Natural killer cell (primary cell): ENCODE measurements around the gene SEPTIN10. TPM values are rescaled to one million over a fixed set of nuclear protein-coding genes. Genes with fewer than 3 reads are reported as not detected.

Experiments
- ATAC-seq, 3 donors: fragments of 150-1000 bp in 2 of 3; fragments of 200-7000 bp in 1 of 3; cut with Tn5 transposase; 1 replicate in 1 of 3; 2 replicates in 2 of 3; pipeline ENCODE4 v1.10.0; 2021; ENCODE audit warnings: mild to moderate bottlenecking in 2 of 3, moderate library complexity in 2 of 3
- DNase-seq, 2 donors: peaks; one replicate each; pipeline versions ENCODE4 v3.0.0 to v3.0.0-alpha.2; 2013 to 2021; ENCODE audit warnings: mixed read lengths in 1 of 2
- H3K27ac ChIP-seq: one replicate; pipeline ENCODE4 v1.5.1; 2013; ENCODE audit warnings: mild to moderate bottlenecking, low read length
- H3K27me3 ChIP-seq: one replicate; pipeline ENCODE4 v1.6.1; 2013; ENCODE audit warnings: low read length; ENCODE audit not compliant: control insufficient read depth, insufficient read depth
- H3K36me3 ChIP-seq: one replicate; pipeline ENCODE4 v1.6.1; 2013; ENCODE audit warnings: low read length; ENCODE audit not compliant: control insufficient read depth, insufficient read depth
- H3K4me1 ChIP-seq: one replicate; pipeline ENCODE4 v1.6.1; 2013; ENCODE audit warnings: low read length; ENCODE audit not compliant: control insufficient read depth, insufficient read depth
- H3K4me3 ChIP-seq: one replicate; pipeline ENCODE4 v1.5.1; 2013; ENCODE audit warnings: low read length
- H3K9me3 ChIP-seq: one replicate; pipeline ENCODE4 v1.6.1; 2013; ENCODE audit warnings: low read length; ENCODE audit not compliant: control insufficient read depth, insufficient read depth
- H3K27ac Mint-ChIP-seq, 2 donors: one replicate each; pipeline ENCODE4 v1.8.0; 2022; ENCODE audit warnings: mild to moderate bottlenecking in 2 of 2, mixed read lengths in 2 of 2, moderate library complexity in 1 of 2
- H3K27me3 Mint-ChIP-seq, 2 donors: one replicate each; pipeline ENCODE4 v1.8.0; 2022; ENCODE audit warnings: low read depth in 2 of 2, mixed read lengths in 2 of 2
- H3K36me3 Mint-ChIP-seq: one replicate; pipeline ENCODE4 v1.8.0; 2022; ENCODE audit warnings: mixed read lengths
- H3K4me1 Mint-ChIP-seq, 2 donors: one replicate each; pipeline ENCODE4 v1.8.0; 2022; ENCODE audit warnings: mixed read lengths in 2 of 2
- H3K4me3 Mint-ChIP-seq: one replicate; pipeline ENCODE4 v1.8.0; 2022; ENCODE audit warnings: mild to moderate bottlenecking, moderate library complexity, mixed read lengths
- H3K9me3 Mint-ChIP-seq, 2 donors: one replicate each; pipeline ENCODE4 v1.8.0; 2022; ENCODE audit warnings: mixed read lengths in 2 of 2
- CTCF ChIP-seq: fragments of 200-600 bp; IDR thresholded peaks from one replicate; pipeline ENCODE4 v1.8.0; 2022; ENCODE audit warnings: antibody characterized with exemption
- WGBS: methylation state at CpG from one replicate; pipeline ENCODE4 v1.1.7; 2013; ENCODE audit warnings: missing lambda C conversion rate; ENCODE audit not compliant: insufficient coverage; 5-methylcytosine and 5-hydroxymethylcytosine counted together
- intact Hi-C: fragments of 100-400 bp; cut with micrococcal nuclease; formaldehyde crosslinking; loops from one replicate; pipeline ENCODE4 v1.14.2; 2022
- total RNA-seq, 4 donors: library from RNA; stranded (reverse); fragments of 120-200 nt in 1 of 4; gene quantifications; one replicate each; pipeline versions ENCODE4 v1.2.3 to v1.2.4, GENCODE V29; 2013 to 2022

Gene SEPTIN10
- total RNA-seq, 3 donors from 2014 or later (not counting 1 experiment from before 2014, with no cell fraction given), result 0.25 to 2.6 (median 0.33) TPM

DNA sequence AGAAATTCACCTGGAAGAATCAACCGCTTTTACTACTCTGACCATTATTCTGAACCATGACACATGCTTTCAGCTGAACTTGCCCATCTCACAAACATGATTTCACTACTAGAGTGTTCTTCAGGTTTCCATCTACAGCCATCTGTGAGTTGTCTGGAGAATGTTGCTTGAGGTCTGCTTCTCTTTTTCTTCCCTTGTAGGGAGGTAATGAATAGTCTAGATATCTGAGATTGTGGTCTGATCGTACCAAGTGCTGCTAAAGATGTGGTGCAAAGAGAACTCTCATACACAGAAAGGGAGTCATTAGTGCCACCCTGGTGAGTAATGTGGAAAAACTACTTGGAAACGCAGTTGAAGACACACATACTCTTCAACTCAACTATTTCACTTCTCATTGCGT, 10.6 kb upstream of the SEPTIN10 start:
- DNase-seq (no peak), ATAC-seq (no peak)
- TF ChIP-seq CTCF, result no peak
- intact Hi-C loops, result no loop called here
- Histone ChIP-seq H3K27me3 (peaks cover under 1% of the 10 kb centered on the region), H3K4me1 (no peaks in the 10 kb centered on the region), H3K9me3 (no peaks in the 10 kb centered on the region), H3K36me3 (no peaks in the 10 kb centered on the region), H3K27ac (no peak overlapping the region), H3K4me3 (no peak overlapping the region)
- peaks cover 16 to 19% of the 10 kb centered on the region in 2 donors for H3K27me3 Mint-ChIP-seq
- H3K36me3 Mint-ChIP-seq, result no peaks in the 10 kb centered on the region
- no peaks in the 10 kb centered on the region for H3K4me1 Mint-ChIP-seq
- WGBS, result 98% methylated on average over 3 of the region's 4 CpGs
- H3K27ac Mint-ChIP-seq, result no peak overlapping the region
- no peaks in the 10 kb centered on the region for H3K9me3 Mint-ChIP-seq
- H3K4me3 Mint-ChIP-seq, result no peak overlapping the region

- ATAC-seq (no peak), DNase-seq (no peak)
- Mint-ChIP-seq H3K36me3 (no peaks in the 10 kb centered on the region), H3K27me3 (peaks cover 19 to 20% of the 10 kb centered on the region in 2 donors), H3K27ac (no peak overlapping the region), H3K4me3 (no peak overlapping the region), H3K9me3 (no peaks in the 10 kb centered on the region), H3K4me1 (no peaks in the 10 kb centered on the region)
- 87% methylated on average over 4 of the region's 4 CpGs for WGBS
- H3K9me3 ChIP-seq, result no peaks in the 10 kb centered on the region
- no peaks in the 10 kb centered on the region for H3K36me3 ChIP-seq
- no peak overlapping the region for H3K27ac ChIP-seq
- H3K27me3 ChIP-seq, result peaks cover 5% of the 10 kb centered on the region
- no peaks in the 10 kb centered on the region for H3K4me1 ChIP-seq
- H3K4me3 ChIP-seq, result no peak overlapping the region
- no peak for TF ChIP-seq CTCF
- intact Hi-C loops, result no loop called here
Observed at GRCh38 chr2:109623923-109624322, 10.2 kb upstream of the SEPTIN10 start.

DNA sequence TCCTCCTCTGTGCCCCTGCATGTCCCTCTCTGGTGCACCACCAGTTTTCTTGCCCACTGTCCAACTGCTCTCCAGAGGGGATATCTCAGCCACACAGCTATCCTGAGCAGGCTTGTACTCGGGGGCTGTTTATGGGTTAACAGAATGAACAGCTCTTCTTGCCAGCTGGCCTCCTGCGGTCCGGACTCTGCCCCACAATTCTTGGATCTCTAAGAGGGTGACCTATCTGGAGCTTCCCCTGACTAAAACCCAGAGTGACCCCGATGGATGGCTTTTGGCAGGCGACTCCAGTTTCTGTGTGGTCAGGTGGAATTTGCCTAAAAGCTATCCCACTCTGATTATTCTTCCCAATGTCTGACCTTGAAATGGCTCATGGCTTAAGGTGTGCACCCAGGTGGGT, 9.5 kb upstream of the SEPTIN10 start:
- Histone ChIP-seq H3K9me3 (no peaks in the 10 kb centered on the region), H3K27ac (no peak overlapping the region), H3K36me3 (no peaks in the 10 kb centered on the region), H3K4me3 (no peak overlapping the region), H3K4me1 (no peaks in the 10 kb centered on the region), H3K27me3 (peaks cover 6% of the 10 kb centered on the region)
- intact Hi-C loops, result no loop called here
- H3K27ac Mint-ChIP-seq, result no peak overlapping the region
- H3K36me3 Mint-ChIP-seq, result no peaks in the 10 kb centered on the region
- no peaks in the 10 kb centered on the region for H3K4me1 Mint-ChIP-seq
- H3K4me3 Mint-ChIP-seq, result no peak overlapping the region
- no peak for TF ChIP-seq CTCF
- H3K27me3 Mint-ChIP-seq, result peaks cover 19 to 26% of the 10 kb centered on the region in 2 donors
- 90% methylated on average over 5 of the region's 5 CpGs for WGBS
- DNase-seq (no peak), ATAC-seq (no peak)
- H3K9me3 Mint-ChIP-seq, result no peaks in the 10 kb centered on the region

DNA sequence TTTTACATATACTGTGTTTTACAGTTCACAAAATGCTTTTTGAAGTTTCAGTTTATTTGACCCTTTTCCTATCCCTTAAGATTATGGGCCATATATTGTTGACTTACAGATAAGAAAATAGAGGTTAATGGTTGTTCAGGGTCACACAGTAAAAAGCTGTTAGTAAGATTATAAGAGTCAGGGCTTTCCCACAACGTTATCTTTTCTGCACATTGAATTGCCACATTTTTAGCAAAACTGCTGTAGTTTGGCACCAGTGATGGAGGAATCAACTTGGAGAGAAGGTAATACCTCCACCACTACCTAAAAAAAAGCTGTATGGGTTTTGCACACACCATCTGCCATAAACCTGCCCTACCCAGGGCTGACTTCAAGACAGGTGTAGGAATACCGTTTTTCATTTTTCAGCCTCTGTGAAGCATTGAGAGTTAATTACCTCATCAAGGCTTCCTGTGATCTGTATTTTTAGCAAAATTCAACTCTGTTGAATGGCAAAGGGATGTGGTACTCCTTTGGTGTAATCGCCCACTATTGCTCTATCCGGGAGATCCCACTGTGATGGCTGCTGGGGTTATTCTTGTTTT, 5.4 kb upstream of the SEPTIN10 start:
- Mint-ChIP-seq H3K36me3 (no peaks in the 10 kb centered on the region), H3K27me3 (peaks cover 27 to 38% of the 10 kb centered on the region in 2 donors), H3K4me1 (no peaks in the 10 kb centered on the region), H3K4me3 (no peak overlapping the region), H3K9me3 (no peaks in the 10 kb centered on the region), H3K27ac (no peak overlapping the region)
- TF ChIP-seq CTCF, result no peak
- WGBS, result 100% methylated on average over 2 of the region's 4 CpGs
- peaks cover 33% of the 10 kb centered on the region for H3K27me3 ChIP-seq
- intact Hi-C loops, result no loop called here
- H3K27ac ChIP-seq, result no peak overlapping the region
- ATAC-seq, result no peak
- H3K4me1 ChIP-seq, result peaks cover 9% of the 10 kb centered on the region
- DNase-seq, result no peak
- H3K36me3 ChIP-seq, result no peaks in the 10 kb centered on the region
- H3K9me3 ChIP-seq, result peaks cover 6% of the 10 kb centered on the region
- H3K4me3 ChIP-seq, result no peak overlapping the region
